GM23248 (cell line): ENCODE results near the gene GNAS-AS1. TPM values are rescaled to one million over a fixed set of nuclear protein-coding genes. Genes with fewer than 3 reads are reported as not detected.
"Not testable (repeated sequence)": the region's sequence is repeated elsewhere in the genome, so short reads cannot be mapped to it uniquely, and the experiment has no call there.

ENCODE experiments used
- DNase-seq: peaks from one replicate; pipeline ENCODE4 v3.0.0-alpha.2; 2015
- H2AFZ ChIP-seq: fragments of 200-600 bp; sonication (generic); 2 replicates; pipeline ENCODE4 v1.6.1; 2016; ENCODE audit warnings: antibody characterized with exemption
- H3F3A ChIP-seq: fragments of 200-600 bp; sonication (generic); 2 replicates; pipeline ENCODE4 v1.6.1; 2016; ENCODE audit warnings: mild to moderate bottlenecking, antibody characterized with exemption, mixed run types; ENCODE audit not compliant: insufficient read depth
- H3K27ac ChIP-seq: fragments of 200-600 bp; sonication (generic); 2 replicates; pipeline ENCODE4 v1.5.1; 2016; ENCODE audit warnings: mild to moderate bottlenecking
- H3K27me3 ChIP-seq: fragments of 200-600 bp; sonication (generic); replicated peaks from 2 replicates; pipeline ENCODE4 v1.6.1; 2016; ENCODE audit warnings: mild to moderate bottlenecking; ENCODE audit not compliant: insufficient read depth
- H3K36me3 ChIP-seq: fragments of 200-600 bp; sonication (generic); 2 replicates; pipeline ENCODE4 v1.6.1; 2016; ENCODE audit warnings: low read depth, mild to moderate bottlenecking
- H3K4me1 ChIP-seq: fragments of 200-600 bp; sonication (generic); 2 replicates; pipeline ENCODE4 v1.6.1; 2016; ENCODE audit warnings: mild to moderate bottlenecking; ENCODE audit not compliant: insufficient read depth
- H3K4me2 ChIP-seq: fragments of 200-600 bp; sonication (generic); one replicate; pipeline ENCODE4 v1.6.1; 2016; ENCODE audit warnings: mild to moderate bottlenecking; ENCODE audit not compliant: unreplicated experiment
- H3K4me3 ChIP-seq: fragments of 200-600 bp; sonication (generic); 2 replicates; pipeline ENCODE4 v1.5.1; 2016; ENCODE audit warnings: mild to moderate bottlenecking
- H3K79me2 ChIP-seq: fragments of 200-600 bp; sonication (generic); 2 replicates; pipeline ENCODE4 v1.6.1; 2016; ENCODE audit warnings: mild to moderate bottlenecking; ENCODE audit not compliant: insufficient read depth
- H3K9ac ChIP-seq: fragments of 200-600 bp; sonication (generic); 2 replicates; pipeline ENCODE4 v1.6.1; 2016; ENCODE audit warnings: mild to moderate bottlenecking
- H3K9me2 ChIP-seq: fragments of 200-600 bp; sonication (generic); 2 replicates; pipeline ENCODE4 v1.6.1; 2016; ENCODE audit warnings: mixed run types, mild to moderate bottlenecking, moderate library complexity; ENCODE audit not compliant: insufficient read depth
- H3K9me3 ChIP-seq: fragments of 200-600 bp; sonication (generic); one replicate; pipeline ENCODE4 v1.6.1; 2017; ENCODE audit warnings: low read depth
- H4K20me1 ChIP-seq: fragments of 200-600 bp; sonication (generic); 2 replicates; pipeline ENCODE4 v1.6.0; 2016; ENCODE audit not compliant: insufficient read depth
- EZH2 ChIP-seq: fragments of 200-600 bp; sonication (generic); IDR thresholded peaks from 2 replicates; pipeline ENCODE4 v1.6.1; 2018; ENCODE audit warnings: antibody characterized with exemption, mild to moderate bottlenecking; ENCODE audit not compliant: insufficient read depth, poor library complexity, severe bottlenecking
- EZH2phosphoT487 ChIP-seq: fragments of 200-600 bp; sonication (generic); IDR thresholded peaks from 2 replicates; pipeline ENCODE4 v1.6.1; 2018; ENCODE audit warnings: antibody characterized with exemption, moderate library complexity, mild to moderate bottlenecking, low read depth; ENCODE audit not compliant: insufficient read depth
- WGBS, 2 experiments: methylation state at CpG; one replicate each; pipeline ENCODE4 v1.1.6; 2015 to 2017; ENCODE audit warnings: low lambda C conversion rate in 2 of 2, low coverage in 1 of 2; ENCODE audit errors: missing lambda C conversion rate in 2 of 2; 5-methylcytosine and 5-hydroxymethylcytosine counted together
- in situ Hi-C: fragments of 300-500 bp; cut with MboI; formaldehyde crosslinking; loops from 2 replicates; pipeline ENCODE4 v1.15.0; 2020
- polyA plus RNA-seq: library from polyadenylated mRNA; unstranded; fragments of >200 nt; fragmentation: Nextera tagmentation; extraction: Ambion mirVana; gene quantifications from 2 replicates; pipeline ENCODE4 v1.2.1, GENCODE V29; 2016
- total RNA-seq: library from RNA; depleted of rRNA; stranded (reverse); fragments of >200 nt; shearing (Covaris generic); gene quantifications from 2 replicates; pipeline ENCODE4 v1.2.3, GENCODE V29; 2014

GNAS-AS1 gene
- total and polyA plus RNA-seq, 2 experiments from 2014 or later, result 0.97 to 1.0 TPM

GRCh38 chr20:58829531-58829941 lies 21.2 kb downstream of the GNAS-AS1 start:
- Histone ChIP-seq H3K9me2 (no peaks in the 10 kb centered on the region), H4K20me1 (no peaks in the 10 kb centered on the region), H3K4me1 (no peaks in the 10 kb centered on the region), H3K36me3 (no peaks in the 10 kb centered on the region), H3K4me3 (no peak overlapping the region), H2AFZ (no peak overlapping the region), H3K27me3 (peaks cover 29% of the 10 kb centered on the region), H3K9me3 (no peaks in the 10 kb centered on the region), H3K9ac (no peak overlapping the region), H3K27ac (no peak overlapping the region), H3K79me2 (peaks cover 13% of the 10 kb centered on the region; the same call in 1 of the 2 replicates), H3K4me2 (no peak overlapping the region), H3F3A (no peaks in the 10 kb centered on the region)
- in situ Hi-C loops, result loop anchor here (25.0 kb wide), 2 partner anchors 342 to 592 kb away; partner anchors contain the start of gene ANKRD60
- WGBS, 2 experiments, result 41 to 42% methylated on average over 6 of the region's 6 CpGs
- DNase-seq, result peak; percentile 37
- TF ChIP-seq EZH2phosphoT487, result no peak
- TF ChIP-seq EZH2, result no peak

DNA sequence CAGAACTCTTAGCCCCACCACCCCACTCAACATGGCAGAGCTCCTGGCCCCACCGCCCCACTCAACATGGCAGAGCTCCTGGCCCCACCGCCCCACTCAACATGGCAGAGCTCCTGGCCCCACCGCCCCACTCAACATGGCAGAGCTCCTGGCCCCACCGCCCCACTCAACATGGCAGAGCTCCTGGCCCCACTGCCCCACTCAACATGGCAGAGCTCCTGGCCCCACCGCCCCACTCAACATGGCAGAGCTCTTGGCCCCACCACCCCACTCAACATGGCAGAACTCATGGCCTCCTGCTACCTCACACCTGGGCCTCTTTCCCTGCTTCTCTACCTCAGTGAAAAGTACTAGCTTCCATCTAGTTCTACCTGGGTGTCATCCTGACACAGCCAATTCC lies 21.9 kb downstream of the GNAS-AS1 start:
- not testable (repeated sequence) for H3K9me2 ChIP-seq, H4K20me1 ChIP-seq, H3K9ac ChIP-seq, H2AFZ ChIP-seq, H3K9me3 ChIP-seq, H3K4me3 ChIP-seq, H3K27ac ChIP-seq, H3F3A ChIP-seq, DNase-seq, H3K4me1 ChIP-seq, H3K4me2 ChIP-seq, H3K36me3 ChIP-seq
- Histone ChIP-seq H3K27me3 (peaks cover 29% of the 10 kb centered on the region), H3K79me2 (peaks cover 13% of the 10 kb centered on the region; the same call in 1 of the 2 replicates)
- in situ Hi-C loops, result loop anchor here (25.0 kb wide), 2 partner anchors 342 to 592 kb away; partner anchors contain the start of gene ANKRD60
- WGBS, 2 experiments, result 90% methylated on average over 5 of the region's 5 CpGs; no CpG with 5 or more reads in 1 of the 2 experiments

GRCh38 chr20:58828136-58828535 lies 22.6 kb downstream of the GNAS-AS1 start:
- H2AFZ ChIP-seq, result no peak overlapping the region
- H3K4me1 ChIP-seq, result no peaks in the 10 kb centered on the region
- no peaks in the 10 kb centered on the region for H3K36me3 ChIP-seq
- DNase-seq, result no peak
- WGBS, 2 experiments, result 82 to 85% methylated on average over 2 of the region's 2 CpGs
- no peak overlapping the region for H3K4me2 ChIP-seq
- no peaks in the 10 kb centered on the region for H4K20me1 ChIP-seq
- H3F3A ChIP-seq, result no peaks in the 10 kb centered on the region
- no peaks in the 10 kb centered on the region for H3K9me3 ChIP-seq
- in situ Hi-C loops, result loop anchor here (25.0 kb wide), 2 partner anchors 341 to 591 kb away; partner anchors contain the start of gene ANKRD60
- H3K9ac ChIP-seq, result no peak overlapping the region
- H3K27ac ChIP-seq, result no peak overlapping the region
- H3K79me2 ChIP-seq, result peaks cover 13% of the 10 kb centered on the region; the same call in 1 of the 2 replicates
- H3K9me2 ChIP-seq, result no peaks in the 10 kb centered on the region
- H3K4me3 ChIP-seq, result no peak overlapping the region
- H3K27me3 ChIP-seq, result peaks cover 26% of the 10 kb centered on the region
- no peak for TF ChIP-seq EZH2
- TF ChIP-seq EZH2phosphoT487, result no peak

GRCh38 chr20:58826271-58826670 lies 24.4 kb downstream of the GNAS-AS1 start:
- no peak for DNase-seq

More at GRCh38 chr20:58826271-58826670, 24.4 kb downstream of the GNAS-AS1 start:
- no peak overlapping the region for H3K27ac ChIP-seq
- H3K79me2 ChIP-seq, result peaks cover 8% of the 10 kb centered on the region; the same call in 1 of the 2 replicates
- no peaks in the 10 kb centered on the region for H3K36me3 ChIP-seq
- no peaks in the 10 kb centered on the region for H3K4me1 ChIP-seq
- 73 to 74% methylated on average over 5 of the region's 5 CpGs for WGBS, 2 experiments
- H3K4me3 ChIP-seq, result no peak overlapping the region
- in situ Hi-C loops, result loop anchor here (25.0 kb wide), 2 partner anchors 339 to 589 kb away; partner anchors contain the start of gene ANKRD60
- H4K20me1 ChIP-seq, result no peaks in the 10 kb centered on the region
- H3K27me3 ChIP-seq, result peaks cover 14% of the 10 kb centered on the region
- TF ChIP-seq EZH2, result no peak
- no peak for TF ChIP-seq EZH2phosphoT487
- H3K9me2 ChIP-seq, result no peaks in the 10 kb centered on the region
- no peak overlapping the region for H3K9ac ChIP-seq
- H2AFZ ChIP-seq, result no peak overlapping the region
- H3K4me2 ChIP-seq, result no peak overlapping the region
- H3F3A ChIP-seq, result no peaks in the 10 kb centered on the region
- no peaks in the 10 kb centered on the region for H3K9me3 ChIP-seq
